B cell (primary cell): ENCODE results near the gene MAPK8IP2.

Source experiments
- CTCF ChIP-seq: fragments of 200-600 bp; IDR thresholded peaks from one replicate; pipeline ENCODE4 v1.8.0; 2022; ENCODE audit warnings: antibody characterized with exemption, mild to moderate bottlenecking
- EZH2 ChIP-seq: IDR thresholded peaks from 2 replicates; pipeline ENCODE4 v1.6.1; 2012; ENCODE audit warnings: borderline replicate concordance, low read depth, mild to moderate bottlenecking, moderate library complexity, low read length; ENCODE audit not compliant: insufficient read depth, poor library complexity, severe bottlenecking

- TF ChIP-seq CTCF (no peak), EZH2 (no peak)
These were observed 26.2 kb upstream of the MAPK8IP2 start for GRCh38 chr22:50574383-50574755.
